Measurements from ENCODE around the gene ZNF18. TPM values are rescaled to one million over a fixed set of nuclear protein-coding genes. Genes with fewer than 3 reads are reported as not detected.

ZNF18 gene
- total and polyA plus RNA-seq, 2 of the 4 experiments (the other 2 are of a cell fraction), result 4.5 to 11.7 TPM

- H2BK5ac ChIP-seq (ENCODE audit: low read depth, low read length, poor library complexity, severe bottlenecking), result no peak overlapping the region
- no peaks in the 10 kb centered on the region for H3K4me1 ChIP-seq (ENCODE audit: control insufficient read depth, insufficient read depth, low read length)
- no peak overlapping the region for H2AFZ ChIP-seq (replicated peaks; ENCODE audit: low read length, poor library complexity)
- H3K27me3 ChIP-seq (ENCODE audit: control insufficient read depth, insufficient read depth, low read length), result no peaks in the 10 kb centered on the region
- no peak overlapping the region for H3K9ac ChIP-seq (ENCODE audit: low read depth, low read length)
- ChIA-PET POLR2A (ENCODE audit: unreplicated experiment) (no interaction called here), CTCF (interaction anchor here (0.7 kb wide), 1 partner anchor 17 kb away, joined by 3 read pairs; no protein-coding TSS in a partner anchor)
- DNase-seq, result no peak
- H2AK5ac ChIP-seq (ENCODE audit: low read depth, low read length), result no peak overlapping the region
- dilution Hi-C loops (cut with HindIII; ENCODE audit: low sequenced_read_pairs, unreplicated experiment) (no loop called here), in situ Hi-C loops (cut with MboI; ENCODE audit: low sequenced_read_pairs) (no loop called here), intact Hi-C loops (cut with micrococcal nuclease) (no loop called here)
- H4K5ac ChIP-seq (ENCODE audit: low read depth, low read length), result no peak overlapping the region
- H3K36me3 ChIP-seq (ENCODE audit: control insufficient read depth, insufficient read depth, low read length), result no peaks in the 10 kb centered on the region
- H4K20me1 ChIP-seq (ENCODE audit: insufficient read depth, low read length), result no peaks in the 10 kb centered on the region
- no peak overlapping the region for H3K23ac ChIP-seq (ENCODE audit: low read depth, low read length)
- H3K56ac ChIP-seq (ENCODE audit: extremely low read depth, insufficient read depth, low read length), result no peak overlapping the region
- no peak overlapping the region for H3K4ac ChIP-seq (ENCODE audit: low read depth, low read length)
- TF ChIP-seq NFE2L2 (IDR thresholded peaks at IDR 0.05; ENCODE audit: low read depth, low read length), result no peak
- TF ChIP-seq MXI1 (IDR thresholded peaks at IDR 0.05; ENCODE audit: borderline replicate concordance, low read depth, low read length), result no peak
- no peak for TF ChIP-seq MAZ (IDR thresholded peaks at IDR 0.05; ENCODE audit: borderline replicate concordance, low read depth, low read length)
- no peak for TF ChIP-seq SMC3 (IDR thresholded peaks at IDR 0.05; ENCODE audit: low read depth, low read length)
- no peak for TF ChIP-seq RAD21 (IDR thresholded peaks at IDR 0.05; ENCODE audit: low read length)
- no peak for TF ChIP-seq MAFK (IDR thresholded peaks at IDR 0.05; ENCODE audit: low read depth, low read length)
- TF ChIP-seq CHD1 (IDR thresholded peaks at IDR 0.05; ENCODE audit: low read depth, low read length), result no peak
- no peak for TF ChIP-seq CEBPB (IDR thresholded peaks at IDR 0.05; ENCODE audit: low read depth, low read length)
- TF ChIP-seq BHLHE40 (IDR thresholded peaks at IDR 0.05; ENCODE audit: low read depth, low read length), result no peak
- TF ChIP-seq, protein P1, sequence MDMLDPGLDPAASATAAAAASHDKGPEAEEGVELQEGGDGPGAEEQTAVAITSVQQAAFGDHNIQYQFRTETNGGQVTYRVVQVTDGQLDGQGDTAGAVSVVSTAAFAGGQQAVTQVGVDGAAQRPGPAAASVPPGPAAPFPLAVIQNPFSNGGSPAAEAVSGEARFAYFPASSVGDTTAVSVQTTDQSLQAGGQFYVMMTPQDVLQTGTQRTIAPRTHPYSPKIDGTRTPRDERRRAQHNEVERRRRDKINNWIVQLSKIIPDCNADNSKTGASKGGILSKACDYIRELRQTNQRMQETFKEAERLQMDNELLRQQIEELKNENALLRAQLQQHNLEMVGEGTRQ (IDR thresholded peaks at IDR 0.05; ENCODE audit: low read depth, low read length), result no peak
- TF ChIP-seq POLR2A (IDR thresholded peaks at IDR 0.05; ENCODE audit: low read depth, low read length), result no peak
- TF ChIP-seq RFX5 (IDR thresholded peaks at IDR 0.05; ENCODE audit: low read depth, low read length), result no peak
- TF ChIP-seq FOS (IDR thresholded peaks at IDR 0.05; ENCODE audit: low read depth, low read length), result no peak
- TF ChIP-seq, protein P2, sequence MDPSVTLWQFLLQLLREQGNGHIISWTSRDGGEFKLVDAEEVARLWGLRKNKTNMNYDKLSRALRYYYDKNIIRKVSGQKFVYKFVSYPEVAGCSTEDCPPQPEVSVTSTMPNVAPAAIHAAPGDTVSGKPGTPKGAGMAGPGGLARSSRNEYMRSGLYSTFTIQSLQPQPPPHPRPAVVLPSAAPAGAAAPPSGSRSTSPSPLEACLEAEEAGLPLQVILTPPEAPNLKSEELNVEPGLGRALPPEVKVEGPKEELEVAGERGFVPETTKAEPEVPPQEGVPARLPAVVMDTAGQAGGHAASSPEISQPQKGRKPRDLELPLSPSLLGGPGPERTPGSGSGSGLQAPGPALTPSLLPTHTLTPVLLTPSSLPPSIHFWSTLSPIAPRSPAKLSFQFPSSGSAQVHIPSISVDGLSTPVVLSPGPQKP (IDR thresholded peaks at IDR 0.05; ENCODE audit: borderline replicate concordance, low read depth, low read length), result no peak
- no peak for TF ChIP-seq RCOR1 (IDR thresholded peaks at IDR 0.05; ENCODE audit: insufficient replicate concordance, low read length)
- TF ChIP-seq, protein P3, sequence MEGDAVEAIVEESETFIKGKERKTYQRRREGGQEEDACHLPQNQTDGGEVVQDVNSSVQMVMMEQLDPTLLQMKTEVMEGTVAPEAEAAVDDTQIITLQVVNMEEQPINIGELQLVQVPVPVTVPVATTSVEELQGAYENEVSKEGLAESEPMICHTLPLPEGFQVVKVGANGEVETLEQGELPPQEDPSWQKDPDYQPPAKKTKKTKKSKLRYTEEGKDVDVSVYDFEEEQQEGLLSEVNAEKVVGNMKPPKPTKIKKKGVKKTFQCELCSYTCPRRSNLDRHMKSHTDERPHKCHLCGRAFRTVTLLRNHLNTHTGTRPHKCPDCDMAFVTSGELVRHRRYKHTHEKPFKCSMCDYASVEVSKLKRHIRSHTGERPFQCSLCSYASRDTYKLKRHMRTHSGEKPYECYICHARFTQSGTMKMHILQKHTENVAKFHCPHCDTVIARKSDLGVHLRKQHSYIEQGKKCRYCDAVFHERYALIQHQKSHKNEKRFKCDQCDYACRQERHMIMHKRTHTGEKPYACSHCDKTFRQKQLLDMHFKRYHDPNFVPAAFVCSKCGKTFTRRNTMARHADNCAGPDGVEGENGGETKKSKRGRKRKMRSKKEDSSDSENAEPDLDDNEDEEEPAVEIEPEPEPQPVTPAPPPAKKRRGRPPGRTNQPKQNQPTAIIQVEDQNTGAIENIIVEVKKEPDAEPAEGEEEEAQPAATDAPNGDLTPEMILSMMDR (conservative IDR thresholded peaks at IDR 0.05; ENCODE audit: low read depth, low read length), result no peak
- H2BK15ac ChIP-seq (ENCODE audit: low read depth, low read length), result no peak overlapping the region
- no CpG with 5 or more reads among the region's 4 CpGs for WGBS, 2 experiments (ENCODE audit: extremely low coverage in 2 of 2, insufficient read length in 1 of 2)
- no peak for ATAC-seq (ENCODE audit: low read depth)
- no peak overlapping the region for H3K4me2 ChIP-seq (ENCODE audit: low read depth, low read length)
- no peak overlapping the region for H3K27ac ChIP-seq (ENCODE audit: insufficient read depth, low read length)
- H3K79me1 ChIP-seq (ENCODE audit: low read depth in 1 of 2, low read length in 2 of 2), result no peaks in the 10 kb centered on the region
- BruUV-seq (replicated peaks), result no TSS peak
- H3K4me3 ChIP-seq (ENCODE audit: insufficient read depth, low read depth, low read length), result no peak overlapping the region
- H2BK120ac ChIP-seq (ENCODE audit: low read depth, low read length), result no peak overlapping the region
- H3K18ac ChIP-seq (ENCODE audit: low read depth, low read length), result no peak overlapping the region
- no peaks in the 10 kb centered on the region for H3K9me1 ChIP-seq (ENCODE audit: insufficient read depth, low read length)
- H2BK20ac ChIP-seq (ENCODE audit: low read depth, low read length), result no peak overlapping the region
- no peak overlapping the region for H2AK9ac ChIP-seq (replicated peaks; ENCODE audit: low read depth, low read length, poor library complexity)
- H3K14ac ChIP-seq (replicated peaks; ENCODE audit: low read depth, low read length), result no peak overlapping the region
- H4K91ac ChIP-seq (ENCODE audit: insufficient read depth, low read depth, low read length), result no peak overlapping the region
- no peak overlapping the region for H4K8ac ChIP-seq (ENCODE audit: low read depth in 2 of 2, low read length in 2 of 2)
- peaks cover 6% of the 10 kb centered on the region; the same call in 1 of the 2 replicates for H3K9me3 ChIP-seq (ENCODE audit: control insufficient read depth, insufficient read depth, low read length)
Measured at GRCh38 chr17:11928436-11928835, 68.8 kb downstream of the ZNF18 start.

Data from IMR-90 (cell line).